ENCODE data around the gene KLHL36.

The KLHL36 gene

GRCh38 chr16:84650062-84650991 is 2.0 kb downstream of the KLHL36 start:
- no peak for TF ChIP-seq ZNF70 (CRISPR knock-in tag; IDR thresholded peaks at IDR 0.05)
- TF ChIP-seq, protein P1, sequence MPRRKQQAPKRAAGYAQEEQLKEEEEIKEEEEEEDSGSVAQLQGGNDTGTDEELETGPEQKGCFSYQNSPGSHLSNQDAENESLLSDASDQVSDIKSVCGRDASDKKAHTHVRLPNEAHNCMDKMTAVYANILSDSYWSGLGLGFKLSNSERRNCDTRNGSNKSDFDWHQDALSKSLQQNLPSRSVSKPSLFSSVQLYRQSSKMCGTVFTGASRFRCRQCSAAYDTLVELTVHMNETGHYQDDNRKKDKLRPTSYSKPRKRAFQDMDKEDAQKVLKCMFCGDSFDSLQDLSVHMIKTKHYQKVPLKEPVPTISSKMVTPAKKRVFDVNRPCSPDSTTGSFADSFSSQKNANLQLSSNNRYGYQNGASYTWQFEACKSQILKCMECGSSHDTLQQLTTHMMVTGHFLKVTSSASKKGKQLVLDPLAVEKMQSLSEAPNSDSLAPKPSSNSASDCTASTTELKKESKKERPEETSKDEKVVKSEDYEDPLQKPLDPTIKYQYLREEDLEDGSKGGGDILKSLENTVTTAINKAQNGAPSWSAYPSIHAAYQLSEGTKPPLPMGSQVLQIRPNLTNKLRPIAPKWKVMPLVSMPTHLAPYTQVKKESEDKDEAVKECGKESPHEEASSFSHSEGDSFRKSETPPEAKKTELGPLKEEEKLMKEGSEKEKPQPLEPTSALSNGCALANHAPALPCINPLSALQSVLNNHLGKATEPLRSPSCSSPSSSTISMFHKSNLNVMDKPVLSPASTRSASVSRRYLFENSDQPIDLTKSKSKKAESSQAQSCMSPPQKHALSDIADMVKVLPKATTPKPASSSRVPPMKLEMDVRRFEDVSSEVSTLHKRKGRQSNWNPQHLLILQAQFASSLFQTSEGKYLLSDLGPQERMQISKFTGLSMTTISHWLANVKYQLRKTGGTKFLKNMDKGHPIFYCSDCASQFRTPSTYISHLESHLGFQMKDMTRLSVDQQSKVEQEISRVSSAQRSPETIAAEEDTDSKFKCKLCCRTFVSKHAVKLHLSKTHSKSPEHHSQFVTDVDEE (CRISPR knock-in tag; IDR thresholded peaks at IDR 0.05) = no peak
- no peak for TF ChIP-seq OSR1 (CRISPR knock-in tag; IDR thresholded peaks at IDR 0.05)
- TF ChIP-seq TCF4 (CRISPR knock-in tag; IDR thresholded peaks at IDR 0.05; ENCODE audit: borderline replicate concordance) = no peak
- TF ChIP-seq ZFP3 (CRISPR knock-in tag; IDR thresholded peaks at IDR 0.05) = no peak
- no peak for TF ChIP-seq PPARA (CRISPR knock-in tag; IDR thresholded peaks at IDR 0.05; ENCODE audit: borderline replicate concordance)
- TF ChIP-seq POU6F1 (CRISPR knock-in tag; IDR thresholded peaks at IDR 0.05; ENCODE audit: borderline replicate concordance, low read depth) = no peak
- TF ChIP-seq GLIS3 (CRISPR knock-in tag; IDR thresholded peaks at IDR 0.05) = no peak
- TF ChIP-seq ZNF8 (CRISPR knock-in tag; IDR thresholded peaks at IDR 0.05) = no peak
- TF ChIP-seq ISL1 (CRISPR knock-in tag; IDR thresholded peaks at IDR 0.05) = no peak
- no peak for TF ChIP-seq ESRRG (CRISPR knock-in tag; IDR thresholded peaks at IDR 0.05)
- TF ChIP-seq ZNF565 (CRISPR knock-in tag; conservative IDR thresholded peaks at IDR 0.05; ENCODE audit: low read depth) = no peak
- TF ChIP-seq RARB (CRISPR knock-in tag; IDR thresholded peaks at IDR 0.05) = no peak
- no peak for TF ChIP-seq ZC3H10 (CRISPR knock-in tag; IDR thresholded peaks at IDR 0.05)
- ATAC-seq = peak; percentile 42; the same call in 2 of the 3 replicates

DNA sequence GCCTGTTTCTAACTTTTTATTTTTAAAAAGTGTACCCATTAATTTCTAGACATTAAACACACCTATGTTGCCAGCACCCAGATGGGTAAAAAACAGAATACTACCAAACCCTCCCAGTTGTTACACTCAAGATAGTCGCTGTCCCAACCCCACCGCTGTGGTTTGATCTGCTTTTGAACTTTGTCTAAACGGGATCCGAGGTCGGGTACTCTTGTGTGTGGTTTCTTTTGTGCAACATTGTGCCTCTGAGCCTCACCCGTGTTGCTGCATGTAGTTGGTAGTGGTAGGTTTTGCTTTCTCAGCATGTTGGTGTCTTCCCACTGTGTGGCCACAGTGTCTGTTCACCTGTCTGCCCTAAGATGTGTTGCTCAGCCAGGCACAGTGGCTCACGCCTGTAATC is 4.3 kb downstream of the KLHL36 start:
- no peak for ATAC-seq
- TF ChIP-seq ISL1 (CRISPR knock-in tag; IDR thresholded peaks at IDR 0.05) = no peak
- TF ChIP-seq POU6F1 (CRISPR knock-in tag; IDR thresholded peaks at IDR 0.05; ENCODE audit: borderline replicate concordance, low read depth) = no peak
- TF ChIP-seq, protein P2, sequence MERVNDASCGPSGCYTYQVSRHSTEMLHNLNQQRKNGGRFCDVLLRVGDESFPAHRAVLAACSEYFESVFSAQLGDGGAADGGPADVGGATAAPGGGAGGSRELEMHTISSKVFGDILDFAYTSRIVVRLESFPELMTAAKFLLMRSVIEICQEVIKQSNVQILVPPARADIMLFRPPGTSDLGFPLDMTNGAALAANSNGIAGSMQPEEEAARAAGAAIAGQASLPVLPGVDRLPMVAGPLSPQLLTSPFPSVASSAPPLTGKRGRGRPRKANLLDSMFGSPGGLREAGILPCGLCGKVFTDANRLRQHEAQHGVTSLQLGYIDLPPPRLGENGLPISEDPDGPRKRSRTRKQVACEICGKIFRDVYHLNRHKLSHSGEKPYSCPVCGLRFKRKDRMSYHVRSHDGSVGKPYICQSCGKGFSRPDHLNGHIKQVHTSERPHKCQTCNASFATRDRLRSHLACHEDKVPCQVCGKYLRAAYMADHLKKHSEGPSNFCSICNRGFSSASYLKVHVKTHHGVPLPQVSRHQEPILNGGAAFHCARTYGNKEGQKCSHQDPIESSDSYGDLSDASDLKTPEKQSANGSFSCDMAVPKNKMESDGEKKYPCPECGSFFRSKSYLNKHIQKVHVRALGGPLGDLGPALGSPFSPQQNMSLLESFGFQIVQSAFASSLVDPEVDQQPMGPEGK (CRISPR knock-in tag; IDR thresholded peaks at IDR 0.05; ENCODE audit: borderline replicate concordance) = no peak
- TF ChIP-seq ZNF565 (CRISPR knock-in tag; conservative IDR thresholded peaks at IDR 0.05; ENCODE audit: low read depth) = no peak
- TF ChIP-seq OSR1 (CRISPR knock-in tag; IDR thresholded peaks at IDR 0.05) = no peak
- TF ChIP-seq RARB (CRISPR knock-in tag; IDR thresholded peaks at IDR 0.05) = no peak
- TF ChIP-seq ZFP3 (CRISPR knock-in tag; IDR thresholded peaks at IDR 0.05) = no peak
- no peak for TF ChIP-seq ARNTL (CRISPR knock-in tag; IDR thresholded peaks at IDR 0.05; ENCODE audit: borderline replicate concordance, low read depth)

DNA sequence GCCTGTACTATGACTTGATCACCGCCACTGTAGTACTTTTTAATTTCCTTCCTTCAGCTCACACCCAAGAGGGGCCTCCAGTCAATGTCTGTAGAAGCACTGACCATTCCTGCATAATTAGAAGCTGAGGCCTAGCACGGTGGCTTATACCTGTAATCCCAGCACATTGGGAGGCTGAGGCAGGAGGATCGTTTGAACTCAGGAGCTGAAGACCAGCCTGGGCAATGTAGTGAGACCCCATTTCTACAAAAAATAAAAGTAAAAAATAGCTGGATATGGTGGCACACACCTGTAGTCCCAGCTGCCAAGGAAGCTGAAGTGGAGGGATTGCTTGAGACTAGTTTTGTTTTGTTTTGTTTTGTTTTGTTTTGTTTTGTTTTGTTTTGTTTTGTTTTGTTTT is 5.9 kb downstream of the KLHL36 start:
- TF ChIP-seq ZFP3 (CRISPR knock-in tag; IDR thresholded peaks at IDR 0.05) (no peak), POU6F1 (CRISPR knock-in tag; IDR thresholded peaks at IDR 0.05; ENCODE audit: borderline replicate concordance, low read depth) (no peak), RARB (CRISPR knock-in tag; IDR thresholded peaks at IDR 0.05) (no peak), ZC3H10 (CRISPR knock-in tag; IDR thresholded peaks at IDR 0.05) (no peak), ARNTL (CRISPR knock-in tag; IDR thresholded peaks at IDR 0.05; ENCODE audit: borderline replicate concordance, low read depth) (no peak)
- TF ChIP-seq, protein P3, sequence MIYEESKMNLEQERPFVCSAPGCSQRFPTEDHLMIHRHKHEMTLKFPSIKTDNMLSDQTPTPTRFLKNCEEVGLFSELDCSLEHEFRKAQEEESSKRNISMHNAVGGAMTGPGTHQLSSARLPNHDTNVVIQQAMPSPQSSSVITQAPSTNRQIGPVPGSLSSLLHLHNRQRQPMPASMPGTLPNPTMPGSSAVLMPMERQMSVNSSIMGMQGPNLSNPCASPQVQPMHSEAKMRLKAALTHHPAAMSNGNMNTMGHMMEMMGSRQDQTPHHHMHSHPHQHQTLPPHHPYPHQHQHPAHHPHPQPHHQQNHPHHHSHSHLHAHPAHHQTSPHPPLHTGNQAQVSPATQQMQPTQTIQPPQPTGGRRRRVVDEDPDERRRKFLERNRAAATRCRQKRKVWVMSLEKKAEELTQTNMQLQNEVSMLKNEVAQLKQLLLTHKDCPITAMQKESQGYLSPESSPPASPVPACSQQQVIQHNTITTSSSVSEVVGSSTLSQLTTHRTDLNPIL (CRISPR knock-in tag; IDR thresholded peaks at IDR 0.05; ENCODE audit: low read depth) = no peak
- no peak for ATAC-seq

Measured in SK-N-SH treated with all-trans-retinoic acid at 6 μM for 48 hours (cell line).